Left lobe of liver (tissue), 2 donors: ENCODE data around the gene DONSON. TPM values are rescaled to one million over a fixed set of nuclear protein-coding genes. Genes with fewer than 3 reads are reported as not detected.
A peak's percentile ranks its signal among the peaks of the same experiment; 100 is the strongest.

ENCODE experiments used
- ATAC-seq: fragments of 200-7000 bp; cut with Tn5 transposase; one replicate; pipeline ENCODE4 v1.9.1; 2020; ENCODE audit warnings: mild to moderate bottlenecking, moderate library complexity
- DNase-seq: peaks from one replicate; pipeline ENCODE4 v3.0.0-alpha.2; 2020; ENCODE audit warnings: low spot score
- total RNA-seq: library from RNA; stranded (reverse); gene quantifications from one replicate; pipeline ENCODE4 v1.2.1, GENCODE V29; 2021
- donor health status: DM: no; HTN: no; CAD: no; lungs with moderate emphysema.
- donor health status: DM: no; HTN: yes; CAD: no.

The DONSON gene
- total RNA-seq, 1 donor from 2014 or later: 6.2 TPM

DNA sequence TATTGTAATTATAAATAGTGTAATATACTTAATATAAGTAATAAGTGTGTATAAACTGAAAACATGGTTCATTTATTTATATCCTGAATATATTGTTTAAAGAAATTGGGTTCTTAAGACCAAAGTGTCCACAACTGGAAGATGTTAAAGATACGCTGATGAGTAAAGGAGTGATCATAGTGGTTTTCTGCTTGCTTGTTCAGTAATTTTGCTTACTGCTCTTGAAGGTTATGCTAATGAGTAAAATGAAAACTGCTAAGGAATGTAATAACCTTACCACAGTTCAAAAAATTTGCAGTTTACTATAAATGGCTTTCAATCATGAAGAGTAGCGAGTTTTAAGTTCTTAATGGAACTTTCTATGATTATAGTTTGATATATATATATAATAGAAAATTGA, 22.0 kb downstream of the DONSON start:
- ATAC-seq: no peak
- no peak for DNase-seq

DNA sequence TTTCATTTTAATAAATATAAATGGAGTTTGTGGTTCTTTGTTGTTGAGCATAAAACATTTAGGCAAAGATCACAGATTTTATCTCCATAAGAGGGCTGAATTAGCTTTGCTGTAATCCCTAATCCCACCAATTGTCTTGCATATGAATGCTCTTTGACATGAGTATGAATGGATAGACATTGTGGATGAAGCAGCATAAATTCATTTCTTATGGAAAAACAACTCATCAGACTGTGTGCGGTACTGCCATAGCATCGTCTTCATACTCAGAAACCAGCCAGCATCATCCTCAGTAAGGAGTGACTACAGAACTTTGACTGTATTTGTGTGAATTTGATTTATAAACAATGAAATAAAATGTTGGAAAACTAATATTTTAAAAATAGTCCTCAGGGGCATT, 26.1 kb downstream of the DONSON start:
- ATAC-seq (no peak), DNase-seq (no peak)

DNA sequence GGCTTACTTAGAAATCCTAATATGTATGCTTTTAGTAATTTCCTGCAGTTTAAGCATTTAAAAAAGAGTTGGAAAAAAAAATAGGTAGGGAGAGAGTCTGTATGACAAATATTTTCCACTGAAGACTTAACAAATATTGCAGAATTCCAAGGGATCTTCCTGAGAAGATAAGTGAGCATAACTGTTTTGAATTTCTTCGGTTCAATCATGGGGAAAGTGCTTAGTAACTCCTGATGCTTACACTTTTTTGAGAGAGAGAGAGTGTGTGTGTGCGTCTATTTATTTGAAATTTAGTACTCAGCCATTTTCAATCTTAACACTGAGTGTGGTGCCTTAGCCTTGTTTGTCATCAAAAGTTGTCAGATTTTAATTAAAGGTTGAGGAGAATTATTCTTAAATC, 27.1 kb downstream of the DONSON start:
- ATAC-seq (no peak), DNase-seq (no peak)

DNA sequence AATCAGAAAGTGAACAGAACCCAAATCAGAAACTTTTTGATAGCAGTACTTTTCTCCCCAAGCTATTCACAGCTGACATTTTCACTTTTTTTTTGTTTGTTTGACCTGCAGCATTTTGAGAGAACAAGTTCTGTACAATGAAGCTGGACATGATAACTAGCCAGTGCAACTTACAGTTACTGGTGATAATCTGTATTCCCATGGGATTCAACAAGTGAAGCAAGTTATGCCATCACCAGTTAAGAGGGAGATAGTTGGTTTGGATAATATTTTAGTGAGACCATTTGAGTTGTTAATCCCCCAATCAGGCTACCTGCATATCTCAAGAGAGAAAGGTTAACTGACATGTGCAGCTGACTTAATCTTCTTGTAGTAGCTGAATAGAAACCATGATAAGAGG, 27.5 kb downstream of the DONSON start:
- ATAC-seq (no peak), DNase-seq (no peak)

DNA sequence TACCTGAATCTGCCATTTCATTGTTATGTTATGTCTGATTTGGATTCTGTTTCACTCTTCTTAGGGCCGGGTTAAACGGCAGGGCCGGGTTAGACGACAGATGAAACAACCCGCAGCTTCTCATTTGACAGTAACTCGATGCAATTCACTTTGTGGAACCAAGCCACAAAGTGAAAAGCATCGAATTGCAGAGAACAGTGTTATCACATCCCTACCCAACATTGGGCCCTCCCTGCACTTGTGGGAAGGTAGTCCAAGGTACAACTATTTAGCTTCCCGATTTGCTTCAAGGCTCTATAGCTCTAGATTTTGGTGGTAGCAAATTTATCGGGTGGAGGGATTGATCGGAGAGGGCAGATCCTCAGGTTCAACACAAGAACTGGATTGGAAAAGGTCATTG, 28.7 kb downstream of the DONSON start:
- ATAC-seq: no peak
- DNase-seq: no peak

DNA sequence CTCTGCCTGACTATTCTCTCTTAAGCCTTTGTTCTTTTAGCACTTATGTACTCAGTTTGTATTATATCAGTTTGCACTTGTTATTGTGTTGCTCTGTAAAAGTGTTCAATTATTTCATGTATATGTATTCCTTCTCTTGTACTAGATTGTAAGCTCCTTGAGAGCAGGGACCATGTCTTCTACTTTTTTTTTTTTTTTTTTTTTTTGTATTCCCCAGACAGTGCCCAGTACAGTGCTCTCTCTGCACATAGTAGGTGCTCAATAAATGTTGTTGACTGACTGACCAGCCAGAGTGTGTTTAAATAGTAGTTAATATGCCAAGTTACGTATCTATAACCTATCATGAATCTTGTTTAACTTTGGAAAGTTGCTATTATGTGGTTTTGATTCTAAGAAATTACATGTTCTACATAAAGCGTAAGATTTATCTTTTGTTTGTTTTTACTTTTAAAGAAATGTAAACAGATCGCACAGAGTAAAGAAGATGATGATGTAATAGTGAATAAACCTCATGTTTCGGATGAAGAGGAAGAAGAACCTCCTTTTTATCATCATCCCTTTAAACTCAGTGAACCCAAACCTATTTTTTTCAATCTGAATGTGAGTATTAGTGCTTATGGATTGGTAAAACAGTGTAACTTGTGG, 29.6 kb downstream of the DONSON start:
- DNase-seq (no peak), ATAC-seq (no peak)

DNA sequence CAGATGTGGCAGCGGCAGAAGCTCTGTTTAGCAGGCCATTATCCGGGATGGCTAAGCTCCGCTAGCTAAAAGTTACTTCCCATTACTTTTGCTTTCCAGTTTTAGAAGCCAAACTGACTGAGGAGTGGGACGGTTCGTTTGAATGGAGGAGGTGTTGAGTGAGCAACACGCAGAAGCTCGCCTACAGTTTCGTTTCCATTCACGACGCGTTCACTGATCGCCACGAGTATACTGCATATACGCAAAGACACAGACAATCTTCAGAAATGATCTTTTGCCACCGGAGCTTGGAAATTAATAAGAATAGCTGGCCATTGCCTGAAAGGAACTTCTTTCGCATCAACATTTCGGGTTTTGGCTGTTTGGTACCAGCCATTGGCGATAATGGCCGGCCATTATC, 31.0 kb downstream of the DONSON start:
- ATAC-seq: no peak
- no peak for DNase-seq

DNA sequence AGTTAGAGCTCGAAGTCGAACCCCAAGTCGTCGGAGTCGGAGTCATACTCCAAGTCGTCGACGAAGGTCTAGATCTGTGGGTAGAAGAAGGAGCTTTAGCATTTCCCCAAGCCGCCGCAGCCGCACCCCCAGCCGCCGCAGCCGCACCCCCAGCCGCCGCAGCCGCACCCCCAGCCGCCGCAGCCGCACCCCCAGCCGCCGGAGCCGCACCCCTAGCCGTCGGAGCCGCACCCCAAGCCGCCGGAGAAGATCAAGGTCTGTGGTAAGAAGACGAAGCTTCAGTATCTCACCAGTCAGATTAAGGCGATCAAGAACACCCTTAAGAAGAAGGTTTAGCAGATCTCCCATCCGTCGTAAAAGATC, 33.5 kb downstream of the DONSON start:
- no peak for ATAC-seq

DNA sequence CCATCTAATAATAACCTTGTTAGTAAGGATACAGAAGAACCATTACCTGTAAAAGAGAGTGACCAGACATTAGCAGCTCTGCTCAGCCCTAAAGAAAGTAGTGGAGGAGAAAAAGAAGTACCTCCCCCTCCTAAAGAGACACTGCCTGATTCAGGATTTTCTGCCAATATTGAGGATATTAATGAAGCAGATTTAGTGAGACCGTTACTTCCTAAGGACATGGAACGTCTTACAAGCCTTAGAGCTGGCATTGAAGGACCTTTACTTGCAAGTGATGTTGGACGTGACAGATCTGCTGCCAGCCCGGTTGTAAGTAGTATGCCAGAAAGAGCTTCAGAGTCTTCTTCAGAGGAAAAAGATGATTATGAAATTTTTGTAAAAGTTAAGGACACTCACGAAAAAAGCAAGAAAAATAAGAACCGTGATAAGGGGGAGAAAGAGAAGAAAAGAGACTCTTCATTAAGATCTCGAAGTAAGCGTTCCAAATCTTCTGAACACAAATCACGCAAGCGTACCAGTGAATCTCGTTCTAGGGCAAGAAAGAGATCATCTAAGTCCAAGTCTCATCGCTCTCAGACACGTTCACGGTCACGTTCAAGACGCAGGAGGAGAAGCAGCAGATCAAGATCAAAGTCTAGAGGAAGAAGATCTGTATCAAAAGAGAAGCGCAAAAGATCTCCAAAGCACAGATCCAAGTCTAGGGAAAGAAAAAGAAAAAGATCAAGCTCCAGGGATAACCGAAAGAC, 34.1 kb downstream of the DONSON start:
- no peak for DNase-seq
- no peak for ATAC-seq

More for the DNA sequence above, 33.5 kb downstream of the DONSON start:
- DNase-seq: no peak

DNA sequence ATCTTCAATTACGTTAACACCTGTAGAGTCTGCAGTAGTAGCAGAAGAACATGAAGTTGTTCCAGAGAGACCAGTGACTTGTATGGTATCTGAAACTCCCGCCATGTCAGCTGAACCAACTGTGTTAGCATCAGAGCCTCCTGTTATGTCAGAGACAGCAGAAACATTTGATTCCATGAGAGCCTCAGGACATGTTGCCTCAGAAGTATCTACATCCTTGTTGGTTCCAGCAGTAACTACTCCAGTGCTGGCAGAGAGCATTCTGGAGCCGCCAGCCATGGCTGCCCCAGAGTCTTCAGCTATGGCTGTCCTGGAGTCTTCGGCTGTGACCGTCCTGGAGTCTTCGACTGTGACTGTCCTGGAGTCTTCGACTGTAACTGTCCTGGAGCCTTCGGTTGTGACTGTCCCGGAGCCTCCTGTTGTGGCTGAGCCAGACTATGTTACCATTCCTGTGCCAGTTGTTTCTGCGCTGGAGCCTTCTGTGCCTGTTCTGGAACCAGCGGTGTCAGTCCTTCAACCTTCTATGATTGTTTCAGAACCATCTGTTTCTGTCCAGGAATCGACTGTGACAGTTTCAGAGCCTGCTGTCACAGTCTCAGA, 35.4 kb downstream of the DONSON start:
- DNase-seq (no peak), ATAC-seq (no peak)

DNA sequence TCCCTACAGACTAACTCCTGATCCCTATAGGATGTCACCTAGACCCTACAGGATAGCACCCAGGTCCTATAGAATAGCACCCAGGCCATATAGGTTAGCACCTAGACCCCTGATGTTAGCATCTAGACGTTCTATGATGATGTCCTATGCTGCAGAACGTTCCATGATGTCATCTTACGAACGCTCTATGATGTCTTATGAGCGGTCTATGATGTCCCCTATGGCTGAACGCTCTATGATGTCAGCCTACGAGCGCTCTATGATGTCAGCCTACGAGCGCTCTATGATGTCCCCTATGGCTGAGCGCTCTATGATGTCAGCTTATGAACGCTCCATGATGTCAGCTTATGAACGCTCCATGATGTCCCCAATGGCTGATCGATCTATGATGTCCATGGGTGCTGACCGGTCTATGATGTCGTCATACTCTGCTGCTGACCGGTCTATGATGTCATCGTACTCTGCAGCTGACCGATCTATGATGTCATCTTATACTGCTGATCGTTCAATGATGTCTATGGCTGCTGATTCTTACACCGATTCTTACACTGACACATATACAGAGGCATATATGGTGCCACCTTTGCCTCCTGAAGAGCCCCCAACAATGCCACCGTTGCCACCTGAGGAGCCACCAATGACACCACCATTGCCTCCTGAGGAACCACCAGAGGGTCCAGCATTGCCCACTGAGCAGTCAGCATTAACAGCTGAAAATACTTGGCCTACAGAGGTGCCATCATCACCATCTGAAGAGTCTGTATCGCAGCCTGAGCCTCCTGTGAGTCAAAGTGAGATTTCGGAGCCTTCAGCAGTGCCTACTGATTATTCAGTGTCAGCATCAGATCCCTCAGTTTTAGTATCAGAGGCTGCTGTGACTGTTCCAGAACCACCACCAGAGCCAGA, 36.1 kb downstream of the DONSON start:
- DNase-seq: no peak
- ATAC-seq: peak; percentile 9

DNA sequence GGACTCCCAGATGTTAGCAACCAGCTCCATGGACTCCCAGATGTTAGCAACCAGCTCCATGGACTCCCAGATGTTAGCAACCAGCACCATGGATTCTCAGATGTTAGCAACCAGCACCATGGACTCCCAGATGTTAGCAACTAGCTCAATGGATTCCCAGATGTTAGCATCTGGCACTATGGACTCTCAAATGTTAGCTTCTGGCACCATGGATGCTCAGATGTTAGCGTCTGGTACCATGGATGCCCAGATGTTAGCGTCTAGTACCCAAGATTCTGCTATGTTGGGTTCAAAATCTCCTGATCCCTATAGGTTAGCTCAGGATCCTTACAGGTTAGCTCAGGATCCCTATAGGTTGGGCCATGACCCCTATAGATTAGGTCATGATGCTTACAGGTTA, 36.8 kb downstream of the DONSON start:
- no peak for ATAC-seq
- DNase-seq: no peak

DNA sequence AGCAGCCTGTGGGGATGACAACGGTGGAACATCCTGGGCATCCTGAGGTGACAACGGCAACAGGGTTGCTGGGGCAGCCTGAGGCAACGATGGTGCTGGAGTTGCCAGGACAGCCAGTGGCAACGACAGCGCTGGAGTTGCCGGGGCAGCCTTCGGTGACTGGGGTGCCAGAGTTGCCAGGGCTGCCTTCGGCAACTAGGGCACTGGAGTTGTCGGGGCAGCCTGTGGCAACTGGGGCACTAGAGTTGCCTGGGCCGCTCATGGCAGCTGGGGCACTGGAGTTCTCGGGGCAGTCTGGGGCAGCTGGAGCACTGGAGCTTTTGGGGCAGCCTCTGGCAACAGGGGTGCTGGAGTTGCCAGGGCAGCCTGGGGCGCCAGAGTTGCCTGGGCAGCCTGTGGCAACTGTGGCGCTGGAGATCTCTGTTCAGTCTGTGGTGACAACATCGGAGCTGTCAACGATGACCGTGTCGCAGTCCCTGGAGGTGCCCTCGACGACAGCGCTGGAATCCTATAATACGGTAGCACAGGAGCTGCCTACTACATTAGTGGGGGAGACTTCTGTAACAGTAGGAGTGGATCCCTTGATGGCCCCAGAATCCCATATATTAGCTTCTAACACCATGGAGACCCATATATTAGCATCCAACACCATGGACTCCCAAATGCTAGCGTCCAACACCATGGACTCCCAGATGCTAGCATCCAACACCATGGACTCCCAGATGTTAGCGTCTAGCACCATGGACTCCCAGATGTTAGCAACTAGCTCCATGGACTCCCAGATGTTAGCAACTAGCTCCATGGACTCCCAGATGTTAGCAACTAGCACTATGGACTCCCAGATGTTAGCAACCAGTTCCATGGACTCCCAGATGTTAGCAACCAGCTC, 37.5 kb downstream of the DONSON start:
- no peak for DNase-seq
- peak; percentile 34 for ATAC-seq

DNA sequence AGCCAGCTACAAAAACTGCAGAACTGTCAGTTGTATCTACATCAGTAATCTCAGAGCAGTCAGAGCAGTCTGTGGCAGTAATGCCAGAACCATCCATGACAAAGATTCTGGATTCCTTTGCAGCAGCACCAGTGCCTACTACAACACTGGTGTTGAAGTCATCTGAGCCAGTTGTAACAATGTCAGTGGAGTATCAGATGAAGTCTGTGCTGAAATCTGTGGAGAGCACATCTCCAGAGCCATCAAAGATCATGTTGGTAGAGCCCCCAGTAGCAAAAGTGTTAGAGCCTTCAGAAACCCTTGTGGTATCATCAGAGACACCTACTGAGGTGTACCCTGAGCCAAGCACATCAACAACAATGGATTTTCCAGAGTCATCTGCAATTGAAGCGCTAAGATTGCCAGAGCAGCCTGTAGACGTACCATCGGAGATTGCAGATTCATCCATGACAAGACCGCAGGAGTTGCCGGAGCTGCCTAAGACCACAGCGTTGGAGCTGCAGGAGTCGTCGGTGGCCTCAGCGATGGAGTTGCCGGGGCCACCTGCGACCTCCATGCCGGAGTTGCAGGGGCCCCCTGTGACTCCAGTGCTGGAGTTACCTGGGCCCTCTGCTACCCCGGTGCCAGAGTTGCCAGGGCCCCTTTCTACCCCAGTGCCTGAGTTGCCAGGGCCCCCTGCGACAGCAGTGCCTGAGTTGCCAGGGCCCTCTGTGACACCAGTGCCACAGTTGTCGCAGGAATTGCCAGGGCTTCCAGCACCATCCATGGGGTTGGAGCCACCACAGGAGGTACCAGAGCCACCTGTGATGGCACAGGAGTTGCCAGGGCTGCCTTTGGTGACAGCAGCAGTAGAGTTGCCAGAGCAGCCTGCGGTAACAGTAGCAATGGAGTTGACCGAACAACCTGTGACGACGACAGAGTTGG, 38.4 kb downstream of the DONSON start:
- ATAC-seq (peak; percentile 19), DNase-seq (no peak)

DNA sequence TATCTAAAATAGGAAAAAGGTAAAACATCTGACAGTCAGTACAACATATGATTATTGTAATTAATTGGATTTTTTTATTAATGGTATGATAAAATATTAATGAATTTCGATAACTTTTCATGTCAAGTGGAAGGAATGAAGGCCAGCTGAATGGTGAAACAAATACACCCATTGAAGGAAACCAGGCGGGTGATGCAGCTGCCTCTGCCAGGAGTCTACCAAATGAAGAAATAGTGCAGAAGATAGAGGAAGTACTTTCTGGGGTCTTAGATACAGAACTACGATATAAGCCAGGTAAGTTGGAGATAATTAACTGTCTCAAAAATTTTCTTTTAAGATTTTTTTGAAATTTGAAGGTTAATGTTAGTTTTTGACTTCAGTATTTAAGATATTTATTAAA, 42.4 kb downstream of the DONSON start:
- DNase-seq: no peak
- ATAC-seq: no peak

DNA sequence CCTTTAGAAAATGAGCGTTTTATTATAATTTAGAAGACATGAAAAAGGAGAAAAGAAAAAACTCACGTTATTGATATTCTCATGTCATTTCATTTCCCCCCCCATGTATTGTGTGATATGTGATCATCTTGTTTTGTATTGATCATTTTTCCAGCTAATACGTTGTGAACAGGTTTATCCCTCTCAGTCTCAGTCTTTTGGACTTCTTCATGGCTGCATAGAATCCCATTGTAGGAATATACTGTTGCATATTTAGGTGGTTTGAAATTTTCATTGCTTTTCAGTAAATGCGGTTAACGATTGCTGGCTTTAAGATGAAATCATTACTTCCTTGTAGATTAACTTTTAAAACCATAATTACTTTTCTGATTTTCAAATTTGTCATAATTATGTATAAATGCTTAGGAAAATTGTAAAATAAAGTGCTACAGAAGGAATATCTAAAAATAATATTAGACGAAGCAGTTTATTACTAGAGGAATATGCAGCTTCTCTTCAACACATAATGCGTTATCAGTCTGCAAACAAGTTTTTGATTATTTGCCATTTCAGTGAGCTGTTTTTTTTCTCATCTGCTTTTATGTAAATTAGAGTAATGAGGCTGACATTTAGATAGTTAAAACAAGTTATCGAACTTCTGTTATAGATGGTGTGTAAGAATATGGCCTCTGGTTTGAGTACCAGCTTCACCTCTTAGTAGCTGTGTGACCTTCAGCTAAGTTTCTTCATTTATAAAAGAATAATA, 43.9 kb downstream of the DONSON start:
- DNase-seq: no peak
- ATAC-seq: no peak

DNA sequence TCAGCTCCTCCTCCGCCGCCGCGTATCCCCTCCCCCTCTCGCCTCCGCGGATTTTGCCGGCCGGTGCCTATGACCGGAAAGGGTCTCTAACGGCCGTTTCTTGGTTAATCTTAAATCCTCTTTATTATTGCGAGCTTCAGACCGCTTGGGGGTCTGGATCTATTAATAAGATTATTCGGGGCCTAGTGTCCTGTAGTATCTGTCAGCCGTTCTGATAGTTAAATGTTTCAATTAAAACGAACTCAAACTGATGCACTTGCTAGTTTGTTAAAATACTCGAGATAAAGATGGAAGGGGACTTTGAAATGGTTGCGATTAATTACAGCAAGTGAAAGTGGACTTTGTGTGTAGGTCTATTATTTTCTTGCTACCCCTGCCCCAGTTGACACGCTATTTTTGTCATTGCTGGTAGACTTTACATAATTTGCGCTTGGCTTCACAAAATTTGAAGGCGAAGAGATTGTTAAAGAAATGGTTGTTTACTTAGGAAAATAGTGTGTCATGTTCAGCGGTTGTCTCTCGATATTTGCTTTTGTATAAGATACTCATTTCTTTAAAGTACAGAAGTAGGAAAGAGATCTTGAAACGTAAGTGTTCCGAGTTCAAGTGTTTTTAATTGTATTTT, 44.9 kb downstream of the DONSON start:
- ATAC-seq: peak; percentile 51
- DNase-seq: peak; percentile 78
